ENCODE measurements around the gene FAM168A.

DNA sequence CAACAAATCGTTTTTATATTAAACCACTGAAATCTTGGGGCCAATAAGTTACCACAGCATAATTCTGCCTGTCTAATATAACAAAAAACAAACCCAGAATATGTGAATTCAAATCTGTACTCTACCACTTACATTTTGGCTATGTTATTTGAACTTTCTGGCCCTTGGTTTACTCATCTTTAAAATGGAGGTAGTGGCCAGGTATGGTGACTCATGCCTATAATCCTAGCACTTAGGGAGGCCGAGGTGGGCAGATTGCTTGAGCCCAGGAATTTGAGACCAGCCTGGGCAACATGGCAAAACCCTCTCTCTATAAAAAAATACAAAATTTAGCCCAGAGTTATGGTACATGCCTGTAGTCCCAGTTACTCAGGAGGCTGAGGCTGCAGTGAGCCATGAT lies 84.2 kb downstream of the FAM168A start:
- TF ChIP-seq POLR2A (IDR thresholded peaks at IDR 0.05) (no peak), POLR2AphosphoS5 (IDR thresholded peaks at IDR 0.05) (no peak)
- TF ChIP-seq, protein P1, sequence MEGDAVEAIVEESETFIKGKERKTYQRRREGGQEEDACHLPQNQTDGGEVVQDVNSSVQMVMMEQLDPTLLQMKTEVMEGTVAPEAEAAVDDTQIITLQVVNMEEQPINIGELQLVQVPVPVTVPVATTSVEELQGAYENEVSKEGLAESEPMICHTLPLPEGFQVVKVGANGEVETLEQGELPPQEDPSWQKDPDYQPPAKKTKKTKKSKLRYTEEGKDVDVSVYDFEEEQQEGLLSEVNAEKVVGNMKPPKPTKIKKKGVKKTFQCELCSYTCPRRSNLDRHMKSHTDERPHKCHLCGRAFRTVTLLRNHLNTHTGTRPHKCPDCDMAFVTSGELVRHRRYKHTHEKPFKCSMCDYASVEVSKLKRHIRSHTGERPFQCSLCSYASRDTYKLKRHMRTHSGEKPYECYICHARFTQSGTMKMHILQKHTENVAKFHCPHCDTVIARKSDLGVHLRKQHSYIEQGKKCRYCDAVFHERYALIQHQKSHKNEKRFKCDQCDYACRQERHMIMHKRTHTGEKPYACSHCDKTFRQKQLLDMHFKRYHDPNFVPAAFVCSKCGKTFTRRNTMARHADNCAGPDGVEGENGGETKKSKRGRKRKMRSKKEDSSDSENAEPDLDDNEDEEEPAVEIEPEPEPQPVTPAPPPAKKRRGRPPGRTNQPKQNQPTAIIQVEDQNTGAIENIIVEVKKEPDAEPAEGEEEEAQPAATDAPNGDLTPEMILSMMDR (IDR thresholded peaks at IDR 0.05), result no peak
